ENCODE measurements around the gene CAST. TPM values are rescaled to one million over a fixed set of nuclear protein-coding genes. Genes with fewer than 3 reads are reported as not detected.

The CAST gene
- polyA plus RNA-seq, 12 donors, result 123 to 261 (median 147) TPM; not detected in 1

DNA sequence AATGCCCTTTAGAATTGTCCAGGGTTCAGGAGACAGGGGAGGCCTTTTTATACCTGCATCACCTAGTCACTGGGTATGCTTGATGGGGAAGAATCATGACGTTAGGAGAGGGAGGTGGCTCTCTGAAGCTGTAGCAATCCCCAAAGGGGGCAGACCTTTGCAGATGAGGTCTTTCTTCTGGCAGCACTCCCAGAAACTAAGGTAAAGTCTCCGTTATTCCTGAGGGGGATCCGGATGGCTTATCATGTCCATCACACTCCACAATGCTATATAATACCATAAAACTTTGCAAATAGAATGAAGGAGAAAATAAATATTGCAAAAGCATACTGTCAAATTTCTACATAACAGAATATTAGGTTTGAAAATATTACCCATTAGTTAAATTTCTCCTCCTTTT, 21.5 kb upstream of the CAST start:
- no peak for DNase-seq

DNA sequence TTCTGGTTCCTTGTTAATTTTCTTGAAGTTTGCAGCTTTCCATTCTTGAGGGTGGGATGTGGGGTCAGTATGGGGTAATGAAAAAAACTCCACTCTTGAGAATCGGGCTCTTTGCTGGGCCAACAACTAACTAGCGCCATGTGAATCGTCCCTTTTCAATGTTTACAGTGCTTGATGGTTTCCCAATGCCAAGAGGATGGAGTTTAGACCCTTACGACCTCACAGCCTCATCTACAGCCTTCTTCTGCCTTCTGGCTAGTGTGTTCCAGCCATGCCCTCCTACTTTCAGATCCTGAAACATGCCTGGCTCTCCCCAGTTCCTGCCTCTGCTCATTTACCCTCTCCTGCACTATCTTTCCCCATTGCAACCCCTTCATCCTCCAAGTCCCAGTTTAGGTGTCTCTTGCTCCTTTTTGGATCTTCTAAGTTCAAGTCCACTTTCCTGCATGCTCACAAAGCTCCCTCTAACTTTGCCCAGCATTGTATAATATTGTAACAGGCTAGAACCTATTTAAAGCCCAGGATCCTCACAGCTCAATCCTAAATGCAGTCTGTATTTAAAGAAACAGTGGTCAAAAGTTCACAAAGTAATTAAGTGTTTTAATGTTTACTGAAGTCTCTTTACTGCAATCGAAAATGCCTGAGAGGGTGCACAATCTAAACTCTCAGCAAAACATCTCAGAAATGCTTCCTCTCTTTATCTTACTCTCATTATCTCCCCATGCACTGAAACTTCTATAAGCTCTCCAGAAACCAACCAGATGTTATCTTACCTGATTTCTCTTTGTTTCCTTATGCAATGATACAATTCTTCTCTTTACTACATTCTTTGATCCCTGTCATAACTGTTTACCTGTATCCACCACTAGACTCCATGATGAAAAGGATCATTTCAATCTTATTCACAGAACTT, 20.6 kb upstream of the CAST start:
- no peak for DNase-seq

DNA sequence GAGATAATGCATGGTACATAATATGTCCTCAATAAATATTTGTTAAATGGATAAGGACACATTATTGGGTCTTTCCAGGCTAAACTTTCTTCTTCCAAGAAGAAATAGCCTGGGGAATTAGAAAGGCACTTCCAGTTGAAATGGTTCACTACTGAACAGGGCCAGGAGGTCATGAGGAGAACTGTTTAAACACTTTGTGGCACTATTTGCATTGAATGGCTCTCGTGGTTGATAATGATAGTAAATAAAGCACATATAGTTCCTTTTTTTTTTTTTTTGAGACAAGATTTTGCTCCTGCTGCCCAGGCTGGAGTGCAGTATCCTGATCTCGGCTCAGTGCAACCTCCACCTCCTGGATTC, 19.9 kb upstream of the CAST start:
- DNase-seq, result no peak

DNA sequence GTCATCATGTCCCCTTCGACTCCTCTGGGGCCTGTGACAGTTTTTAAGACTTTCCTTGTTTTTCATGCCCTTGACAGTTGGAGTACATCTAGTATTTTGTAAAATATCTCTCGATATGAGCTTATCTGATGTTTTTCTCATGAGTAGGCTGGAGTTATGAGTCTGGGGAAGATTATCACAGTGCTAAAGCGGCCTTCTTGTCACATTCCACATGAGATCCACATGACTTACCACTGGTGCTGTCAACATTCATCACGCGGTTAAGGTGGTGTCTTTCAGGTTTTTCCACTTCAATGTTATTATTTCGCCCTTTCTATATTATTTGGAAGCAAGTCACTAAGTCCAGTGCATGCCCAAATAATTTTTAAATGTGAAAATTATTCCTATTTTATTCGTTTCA, 17.1 kb upstream of the CAST start:
- no peak for DNase-seq

DNA sequence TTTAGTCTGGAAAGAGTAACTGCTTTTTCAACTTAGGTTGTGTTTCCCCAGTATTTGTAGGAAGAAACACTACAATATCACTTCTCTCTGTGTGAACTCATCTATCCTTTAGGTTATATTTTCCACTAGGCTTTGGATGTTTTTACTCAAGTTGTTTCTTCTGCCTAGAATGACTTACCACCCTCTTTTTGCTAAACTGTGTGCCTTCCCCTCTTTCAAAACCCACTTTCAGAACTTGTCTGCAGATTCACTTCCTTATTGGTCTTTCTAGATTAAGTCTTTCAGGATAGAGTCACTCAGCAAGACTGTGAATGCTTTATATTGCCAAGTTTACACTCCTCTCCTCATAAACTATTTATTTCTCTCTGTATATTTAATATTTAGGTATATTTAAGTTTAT, 14.2 kb upstream of the CAST start:
- no peak for DNase-seq

DNA sequence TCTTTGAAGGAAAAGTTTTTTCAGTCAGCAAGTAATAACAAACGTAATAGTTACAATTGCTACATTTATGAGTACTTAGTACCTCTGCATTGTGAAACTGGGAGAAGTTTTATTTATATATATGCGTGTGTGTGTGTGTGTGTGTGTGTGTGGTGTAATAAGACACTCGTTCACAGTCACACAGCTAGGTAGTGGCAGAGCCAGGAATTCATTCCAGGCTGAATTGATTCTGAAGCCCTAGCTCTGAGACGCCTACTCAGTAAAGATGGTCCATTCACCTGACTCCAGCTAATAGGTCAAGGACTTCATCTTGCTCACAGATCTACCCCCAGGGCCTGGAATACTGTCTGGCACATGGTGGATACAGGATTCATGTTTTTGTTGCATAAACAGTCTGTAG, 13.6 kb upstream of the CAST start:
- DNase-seq, result no peak

DNA sequence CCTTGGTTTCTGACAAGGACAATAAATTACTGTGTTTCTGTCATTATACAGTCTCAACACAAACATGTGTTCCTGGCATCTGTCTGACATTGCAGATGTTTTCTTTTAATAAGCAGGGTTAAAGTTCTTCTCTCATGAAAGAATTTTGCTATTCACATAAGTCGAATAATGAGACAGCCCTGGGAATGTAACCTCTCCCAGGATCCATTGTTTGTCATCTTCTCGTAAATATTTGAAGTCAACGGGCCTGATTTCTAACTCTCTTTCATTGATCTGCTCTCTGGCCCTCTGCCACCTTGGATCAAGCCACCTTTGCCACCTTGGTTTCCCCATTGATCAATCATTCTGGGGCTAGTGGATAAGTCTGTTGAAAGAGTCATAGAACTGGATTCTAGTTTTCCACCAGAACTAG, 12.9 kb upstream of the CAST start:
- DNase-seq, result no peak

DNA sequence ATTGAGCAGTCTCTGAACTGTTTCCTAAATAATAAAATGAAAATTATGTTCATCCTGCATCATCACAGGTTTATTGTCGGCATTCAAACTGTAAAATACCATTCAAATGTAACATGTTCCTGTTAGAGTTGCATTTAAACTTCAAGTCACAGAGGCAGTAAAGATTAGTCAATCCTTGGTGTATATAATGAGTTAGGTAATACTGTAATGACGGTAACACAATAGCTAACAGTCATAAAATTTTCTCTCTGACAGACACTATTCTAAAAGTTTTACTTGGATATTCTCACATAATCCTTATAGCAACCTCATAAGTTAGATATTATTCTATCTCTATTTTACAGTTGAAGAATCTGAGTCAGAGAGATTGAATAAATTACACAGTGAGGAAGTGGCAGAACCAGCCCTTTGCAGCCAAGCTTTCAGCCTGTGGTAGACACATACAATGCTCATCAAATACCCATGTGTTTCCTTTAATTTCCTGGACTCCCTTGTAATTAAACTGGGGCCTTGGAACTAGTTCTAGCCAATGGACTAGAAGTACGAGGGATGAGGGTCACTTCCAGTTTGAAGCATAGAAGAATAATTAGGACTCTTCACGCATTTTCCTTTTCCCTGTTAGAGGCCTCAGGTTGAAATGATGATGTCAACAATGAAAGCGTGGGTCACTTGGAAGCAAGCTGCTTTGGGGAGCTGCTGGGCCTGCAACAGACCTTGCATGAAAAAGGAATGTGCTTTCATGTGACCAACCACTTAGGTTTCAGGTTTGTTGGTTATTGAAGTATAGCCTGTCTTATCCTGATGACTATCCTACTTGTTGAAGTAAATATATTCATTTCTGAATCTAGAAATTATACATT, 12.3 kb upstream of the CAST start:
- DNase-seq, result no peak

DNA sequence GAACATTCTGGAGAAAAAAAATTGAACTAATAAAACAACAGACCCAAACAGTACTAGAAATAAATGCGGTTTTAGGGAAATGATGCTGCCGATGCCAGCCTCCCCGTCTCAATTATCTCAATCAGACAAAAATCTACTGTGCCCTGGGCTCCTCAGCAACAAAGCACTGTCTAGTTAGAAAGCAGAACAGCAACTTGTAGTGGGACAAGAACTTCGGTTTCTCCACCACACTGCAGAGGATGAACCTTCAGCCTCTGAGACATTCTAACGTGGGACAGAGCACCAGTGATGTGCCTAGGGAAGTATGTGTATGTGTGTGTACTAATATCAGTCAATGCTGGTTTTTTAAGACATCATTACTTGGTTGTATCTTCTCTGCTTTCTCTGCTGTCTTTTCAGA, 11.1 kb upstream of the CAST start:
- no peak for DNase-seq

DNA sequence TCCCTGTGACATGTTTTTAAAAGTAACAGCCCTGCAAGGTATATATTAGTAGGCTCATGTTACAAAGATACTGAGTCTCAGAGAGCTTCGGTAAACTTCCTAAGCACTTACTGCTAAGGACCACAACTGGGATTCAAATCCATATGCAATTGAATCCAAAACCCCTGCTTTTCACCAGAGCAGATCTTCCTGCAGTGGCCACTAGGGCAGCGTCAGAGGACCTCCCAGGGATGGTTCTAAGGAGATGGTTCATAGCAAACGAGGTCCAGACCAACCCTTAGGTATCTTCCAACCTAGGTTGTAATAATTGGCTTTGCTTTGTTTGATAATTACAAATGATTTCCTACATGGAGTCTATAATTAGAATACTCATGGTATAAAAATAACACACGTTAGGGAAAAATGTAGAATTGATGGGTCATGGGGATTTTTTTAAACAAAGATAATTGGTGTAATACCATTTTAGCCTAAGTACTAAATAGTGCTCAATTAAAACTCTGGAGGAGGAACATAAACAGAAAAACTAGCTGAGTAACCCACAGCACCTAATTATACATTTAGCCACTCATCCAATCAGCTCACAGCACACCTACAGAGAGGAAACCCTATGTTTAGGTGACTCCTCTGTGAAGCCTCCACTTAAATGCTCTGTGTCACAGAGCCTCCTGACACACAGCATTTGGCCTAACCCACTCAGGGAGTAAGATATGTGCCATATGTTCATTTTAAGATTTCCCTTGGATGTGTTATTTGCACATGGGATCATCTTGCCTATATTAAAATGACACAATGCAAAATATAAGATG, 10.0 kb upstream of the CAST start:
- DNase-seq, result no peak

DNA sequence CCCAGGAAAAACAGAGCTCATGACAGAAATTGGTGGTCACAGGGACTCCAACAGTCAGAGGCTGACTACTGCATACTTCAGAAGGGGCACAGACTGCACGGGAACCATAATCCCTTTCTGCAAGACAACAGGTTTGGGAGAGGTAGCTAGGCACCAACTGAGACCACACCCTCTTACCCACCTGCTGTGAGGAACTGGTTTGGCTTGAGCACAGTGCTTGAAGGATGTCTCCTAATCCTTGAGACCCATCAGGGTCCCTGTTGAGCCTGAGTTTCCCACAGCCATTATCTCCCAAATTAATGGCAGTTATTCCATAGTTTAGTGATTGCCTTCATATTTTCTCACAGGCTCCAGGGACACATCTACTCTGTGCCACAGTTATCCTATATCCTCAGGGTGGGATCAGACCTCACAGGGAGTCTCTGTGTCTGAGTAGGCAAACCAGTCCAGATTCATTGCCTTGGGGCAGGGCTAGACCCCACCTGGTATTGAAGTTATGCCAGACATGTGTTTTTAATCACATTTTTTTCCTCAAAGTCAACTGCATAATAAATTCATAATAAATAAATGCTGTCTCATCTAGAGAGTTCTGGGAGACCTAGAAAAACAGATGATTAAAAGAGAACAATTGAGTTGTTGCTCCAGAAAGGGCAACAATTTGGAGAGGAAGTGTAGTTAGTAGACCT, 9.3 kb upstream of the CAST start:
- DNase-seq, result no peak

DNA sequence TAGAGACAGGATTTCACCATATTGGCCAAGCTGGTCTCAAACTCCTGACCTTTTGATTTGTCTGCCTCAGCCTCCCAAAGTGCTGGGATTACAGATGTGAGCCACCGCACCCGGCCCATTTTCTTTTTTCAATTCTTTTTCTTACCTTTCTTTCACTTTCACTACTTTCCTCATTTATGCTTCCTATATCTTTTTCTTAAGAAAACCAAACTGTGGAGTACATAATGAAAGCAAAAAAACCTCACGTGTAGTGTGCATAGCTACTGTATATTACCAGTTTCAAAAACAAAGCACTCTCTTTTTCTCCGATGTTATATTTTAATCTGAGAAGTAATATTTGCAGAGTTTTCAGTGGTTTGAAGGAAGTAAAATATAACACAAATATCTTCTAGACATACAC, 8.0 kb upstream of the CAST start:
- DNase-seq, result no peak

DNA sequence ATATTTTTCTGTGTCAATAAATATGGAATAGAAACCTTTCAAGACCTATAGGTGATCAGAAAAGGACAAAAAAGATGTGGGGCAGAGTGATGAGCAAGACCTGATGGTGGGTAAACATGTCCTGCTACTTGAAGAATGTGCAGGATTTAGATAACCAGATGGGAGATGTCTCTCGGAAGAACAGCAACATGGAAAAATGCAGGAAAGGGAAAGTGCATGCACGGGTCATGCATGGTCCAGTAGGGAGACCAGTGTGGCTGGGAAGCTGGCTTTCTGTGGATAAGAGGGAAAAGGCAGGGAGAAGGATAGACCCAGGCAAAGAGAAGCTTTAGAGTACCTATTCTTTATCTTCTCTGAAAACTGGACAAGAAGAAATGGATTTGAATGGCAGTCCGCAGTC, 7.1 kb upstream of the CAST start:
- DNase-seq, result no peak

DNA sequence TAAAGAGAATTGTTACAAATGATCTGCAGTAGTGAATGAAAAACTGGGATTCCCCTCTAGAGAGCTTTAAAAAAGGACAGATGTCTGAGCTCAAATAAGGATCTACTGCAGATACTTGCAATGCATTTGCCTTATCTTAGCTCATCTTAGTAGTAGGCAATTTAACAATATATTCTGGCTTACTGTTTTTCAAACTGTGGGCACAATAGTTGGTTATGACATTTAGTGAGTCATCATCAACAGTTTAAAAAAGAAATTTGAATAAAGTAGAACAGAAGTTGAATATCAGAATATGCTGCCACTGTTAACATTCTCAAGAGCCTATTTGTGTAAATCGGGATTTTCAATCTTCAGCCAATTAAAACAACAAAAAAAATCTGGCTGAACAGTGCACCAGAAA, 6.7 kb upstream of the CAST start:
- DNase-seq, result no peak

DNA sequence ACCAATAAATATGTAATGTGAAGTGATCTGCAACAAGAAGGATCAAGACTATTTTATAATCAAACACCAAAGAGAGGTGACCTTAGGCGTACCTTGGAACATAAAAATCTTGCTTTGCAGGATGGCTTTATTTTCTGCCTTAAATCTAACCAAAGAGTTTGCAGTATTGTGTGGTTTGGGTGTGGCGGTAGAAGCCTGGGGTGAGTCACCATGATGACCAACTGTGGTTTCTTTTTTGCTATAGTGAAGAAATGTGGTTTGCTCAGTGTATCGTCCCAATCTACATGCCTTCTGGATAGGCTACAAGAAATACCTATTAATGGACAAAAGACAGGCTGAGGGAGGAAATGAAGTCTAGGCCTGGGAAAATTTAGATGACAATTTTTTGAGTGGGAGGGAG, 5.1 kb upstream of the CAST start:
- DNase-seq, result no peak

DNA sequence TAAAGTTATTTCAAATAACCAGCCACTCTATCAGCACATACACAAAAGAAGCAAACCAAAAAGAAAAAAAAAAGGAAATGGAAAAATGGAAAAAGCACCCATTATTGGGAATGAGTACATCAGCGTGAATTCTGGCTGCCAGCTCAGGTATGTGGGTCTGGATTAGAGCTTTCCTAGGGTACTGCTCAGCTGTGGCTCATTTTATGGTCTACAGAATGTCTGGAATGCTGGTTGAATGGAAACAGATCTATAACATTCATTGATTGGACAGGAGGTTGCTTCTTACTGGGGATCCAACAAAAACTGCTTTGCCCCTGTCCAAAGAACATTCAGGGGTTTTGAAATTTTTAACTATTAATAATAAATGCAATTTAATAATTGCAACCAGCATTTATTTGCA, 3.9 kb upstream of the CAST start:
- no peak for DNase-seq

DNA sequence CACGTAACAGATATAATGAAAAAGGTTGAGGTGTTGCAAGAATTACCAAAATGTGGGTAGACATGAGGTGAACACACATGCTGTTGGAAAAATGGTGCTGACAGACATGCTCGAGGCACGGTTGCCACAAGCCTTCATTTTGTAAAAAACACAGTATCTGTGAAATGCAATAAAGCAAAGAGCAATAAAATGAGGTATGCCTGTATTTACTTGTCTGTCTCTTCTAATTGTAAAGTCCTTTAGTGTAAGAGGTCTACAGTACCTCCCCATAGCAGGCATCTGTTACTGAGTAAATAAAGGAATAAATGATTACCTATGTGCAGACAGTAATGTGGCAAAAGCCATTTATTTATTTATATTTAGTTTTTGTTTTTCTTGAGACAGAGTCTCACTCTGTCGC, 3.0 kb upstream of the CAST start:
- no peak for DNase-seq

DNA sequence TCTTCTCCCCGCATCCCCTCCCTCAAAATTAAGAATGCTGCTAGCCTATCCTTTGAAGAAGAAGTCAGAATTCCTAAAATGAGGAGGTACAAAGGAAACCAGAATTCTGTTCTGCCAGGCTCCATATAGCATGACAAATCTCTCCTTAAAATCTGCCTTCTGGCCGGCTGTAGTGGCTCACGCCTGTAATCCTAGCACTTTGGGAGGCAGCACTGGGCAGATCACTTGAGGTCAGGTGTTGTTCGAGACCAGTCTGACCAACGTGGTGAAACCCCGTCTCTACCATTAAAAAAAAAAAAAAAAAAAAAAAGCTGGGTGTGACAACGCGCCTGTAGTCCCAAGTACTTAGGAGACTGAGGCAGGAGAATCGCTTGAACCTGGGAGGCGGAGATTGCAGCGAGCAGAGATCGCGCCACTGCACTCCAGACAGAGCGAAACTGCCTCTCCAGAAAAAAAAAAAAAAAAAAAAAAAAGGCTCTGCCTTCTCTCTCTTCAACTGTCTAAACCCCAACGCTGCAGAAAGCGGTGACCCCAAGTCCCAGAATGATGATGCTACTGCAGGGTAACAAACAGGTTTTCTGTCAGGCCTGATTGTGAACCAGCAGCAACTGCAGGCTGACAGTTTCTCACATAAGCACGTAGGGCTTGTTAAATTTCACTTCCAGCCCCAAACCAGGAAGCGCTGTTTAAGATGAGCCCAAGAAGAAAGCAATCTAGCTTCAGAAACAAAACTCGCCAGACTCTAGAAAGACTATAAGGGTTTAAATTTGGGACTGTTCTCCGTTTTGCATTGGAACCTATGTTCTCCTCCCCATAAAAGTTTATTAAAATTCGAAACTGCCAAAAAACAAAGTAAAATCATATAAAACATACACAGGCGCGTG, 963 bp upstream of the CAST start:
- no peak for DNase-seq

DNA sequence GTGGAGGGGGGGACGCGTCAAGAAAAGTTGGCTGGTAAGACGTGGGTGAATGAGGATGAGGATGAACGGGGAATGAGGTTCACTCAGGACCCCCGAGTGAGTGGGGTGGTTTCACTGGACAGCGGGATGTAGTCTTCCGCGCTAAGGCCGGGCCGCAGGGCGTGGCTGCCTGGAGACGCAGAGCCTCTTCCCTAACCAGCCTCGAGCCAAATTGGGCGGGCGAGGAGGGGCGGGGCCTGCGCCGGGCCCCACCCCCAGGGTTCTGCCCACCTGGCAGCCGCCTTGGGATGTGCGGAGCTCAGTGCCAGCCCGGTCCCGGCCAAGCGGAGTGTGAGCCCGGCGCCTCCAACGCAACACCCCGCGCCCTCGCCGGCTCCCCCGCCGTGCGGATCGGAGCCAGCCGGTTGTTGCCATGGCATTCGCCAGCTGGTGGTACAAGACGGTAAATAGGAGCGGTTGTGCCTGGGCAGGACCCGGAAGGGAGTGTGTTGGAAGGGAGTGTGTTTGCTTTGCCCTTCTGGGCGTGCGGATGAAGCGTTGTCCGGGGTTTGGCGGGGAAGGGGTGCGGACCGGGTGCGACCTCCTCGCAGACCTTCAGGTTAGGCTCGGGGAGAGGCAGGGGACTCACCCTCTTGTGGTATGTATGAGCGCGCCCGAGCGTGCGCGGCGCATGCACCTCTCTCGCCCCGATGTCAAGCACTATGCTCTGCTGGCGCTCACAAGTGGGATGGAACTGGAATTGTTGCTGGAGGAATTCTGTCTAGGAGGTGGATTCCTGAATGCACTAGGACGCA, 746 bp downstream of the CAST start:
- peak; percentile 87 for DNase-seq

DNA sequence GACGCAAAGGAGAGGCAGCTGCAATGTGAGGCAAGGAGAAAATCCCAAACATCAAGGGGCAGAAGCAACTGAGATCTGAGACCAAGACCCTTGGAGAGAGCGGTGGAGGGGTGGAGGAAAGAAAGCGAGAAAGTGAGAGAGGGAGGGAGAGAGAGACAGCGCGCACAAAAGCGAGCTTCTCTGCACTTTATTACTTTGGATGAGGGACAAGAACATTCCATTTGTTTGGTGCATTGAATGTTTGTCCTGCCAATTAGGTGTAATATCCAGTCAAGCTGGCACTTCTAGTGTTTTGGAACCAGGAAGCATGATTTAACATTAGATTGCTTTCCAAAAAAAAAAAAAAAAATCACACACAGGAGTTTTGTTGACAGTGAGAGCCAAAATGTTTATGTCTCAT, 1.4 kb downstream of the CAST start:
- DNase-seq, result no peak
